GM12878 (cell line): ENCODE measurements around the gene FEN1. TPM values are rescaled to one million over a fixed set of nuclear protein-coding genes. Genes with fewer than 3 reads are reported as not detected.

Experiments used
- ATAC-seq: fragments of 200-7000 bp; cut with Tn5 transposase; 3 replicates; pipeline ENCODE4 v1.9.1; 2020; ENCODE audit warnings: mild to moderate bottlenecking, moderate library complexity
- BruUV-seq: library from RNA; stranded (reverse); fragments of 400-500 nt; replicated peaks from 2 replicates; lab custom pipeline; 2021; lab: Mats Ljungman, UMichigan
- CTCF ChIA-PET: fragments of 300-600 bp; sonication (Branson Sonifier 250); formaldehyde crosslinking; extraction: SDS; loops from one replicate; lab custom pipeline; 2021; ENCODE audit warnings: inconsistent platforms; lab: Yijun Ruan, JAX
- POLR2A ChIA-PET: fragments of 350-600 bp; formaldehyde crosslinking; extraction: SDS; loops from one replicate; lab custom pipeline; 2021; ENCODE audit warnings: inconsistent platforms; lab: Charles Lee
- RAD21 ChIA-PET: fragments of 300-600 bp; sonication (Branson Sonifier 250); formaldehyde crosslinking; loops from one replicate; lab custom pipeline; 2023; ENCODE audit warnings: antibody characterized with exemption; ENCODE audit not compliant: unreplicated experiment; lab: Charles Lee
- SMC1A ChIA-PET: fragments of 300-600 bp; sonication (Branson Sonifier 250); formaldehyde crosslinking; loops from one replicate; lab custom pipeline; 2023; ENCODE audit not compliant: unreplicated experiment, uncharacterized antibody; lab: Charles Lee
- DNase-seq: peaks from one replicate; pipeline ENCODE4 v3.0.0-alpha.2; 2011; ENCODE audit warnings: low read depth, low spot score
- FAIRE-seq: peaks from 3 replicates; lab custom pipeline; 2011; peaks lifted over from hg19 to GRCh38; lab: Jason Lieb, UNC
- H2AFZ ChIP-seq: 2 replicates; pipeline ENCODE4 v1.6.0; 2011; ENCODE audit warnings: low read depth, low read length, control low read depth; ENCODE audit not compliant: control insufficient read depth
- H3K27ac ChIP-seq: 2 replicates; pipeline ENCODE4 v1.5.1; 2011; ENCODE audit warnings: control low read depth; ENCODE audit not compliant: control insufficient read depth, insufficient read depth
- H3K27me3 ChIP-seq, 2 experiments: replicated peaks in 1 of 2; 2 replicates each; pipeline versions ENCODE4 v1.6.0 to v1.6.1; 2011; ENCODE audit warnings: low read length in 1 of 2; ENCODE audit not compliant: control insufficient read depth in 2 of 2, insufficient read depth in 2 of 2
- H3K36me3 ChIP-seq, 2 experiments: 2 replicates each; pipeline ENCODE4 v1.5.1; 2011; ENCODE audit warnings: low read length in 1 of 2; ENCODE audit not compliant: control insufficient read depth in 2 of 2, insufficient read depth in 2 of 2
- H3K4me1 ChIP-seq: 2 replicates; pipeline ENCODE4 v1.6.1; 2011; ENCODE audit warnings: mild to moderate bottlenecking, low read length, moderate library complexity, mixed read lengths; ENCODE audit not compliant: control insufficient read depth, insufficient read depth
- H3K4me2 ChIP-seq: 2 replicates; pipeline ENCODE4 v1.6.0; 2011; ENCODE audit warnings: control low read depth; ENCODE audit not compliant: control insufficient read depth, insufficient read depth
- H3K4me3 ChIP-seq: fragments of 200-600 bp; sonication (generic); 2 replicates; pipeline ENCODE4 v1.5.1; 2016
- H3K79me2 ChIP-seq: 2 replicates; pipeline ENCODE4 v1.6.0; 2011; ENCODE audit warnings: low read length; ENCODE audit not compliant: control insufficient read depth, insufficient read depth
- H3K9ac ChIP-seq: 2 replicates; pipeline ENCODE4 v1.8.0; 2011; ENCODE audit warnings: low read length, control low read depth, mixed read lengths; ENCODE audit not compliant: control insufficient read depth, insufficient read depth
- H3K9me3 ChIP-seq: replicated peaks from 3 replicates; pipeline ENCODE4 v1.5.1; 2011; ENCODE audit warnings: mild to moderate bottlenecking, low read length; ENCODE audit not compliant: control insufficient read depth, insufficient read depth
- H4K20me1 ChIP-seq: 2 replicates; pipeline ENCODE4 v1.6.0; 2011; ENCODE audit not compliant: control insufficient read depth, insufficient read depth
- ASH2L ChIP-seq: fragments of 300-600, 200-600 bp; sonication (generic); IDR thresholded peaks from 2 replicates; pipeline ENCODE4 v1.6.1; 2017; ENCODE audit warnings: low read depth, mild to moderate bottlenecking, borderline replicate concordance
- BACH1 ChIP-seq: fragments of 450-650 bp; IDR thresholded peaks from 2 replicates; pipeline ENCODE4 v1.6.1; 2017; ENCODE audit warnings: mild to moderate bottlenecking, borderline replicate concordance
- BHLHE40 ChIP-seq, 2 experiments: fragments of 450-650 bp in 1 of 2; IDR thresholded peaks; 2 replicates each; pipeline ENCODE4 v1.6.1; 2011 to 2017; ENCODE audit warnings: low read depth in 2 of 2, borderline replicate concordance in 1 of 2, improper control_type of control experiment in 1 of 2, low read length in 1 of 2, mild to moderate bottlenecking in 1 of 2
- DPF2 ChIP-seq: fragments of 450-650 bp; IDR thresholded peaks from 2 replicates; pipeline ENCODE4 v1.6.1; 2017; ENCODE audit warnings: mild to moderate bottlenecking
- EGR1 ChIP-seq, 2 experiments: IDR thresholded peaks; 1 replicate in 1 of 2; 2 replicates in 1 of 2; pipeline ENCODE4 v1.6.1; 2011 to 2012; ENCODE audit warnings: low read depth in 2 of 2, low read length in 2 of 2, borderline replicate concordance in 1 of 2, mild to moderate bottlenecking in 1 of 2, moderate library complexity in 1 of 2
- GATAD2B ChIP-seq: fragments of 450-650 bp; conservative IDR thresholded peaks from 2 replicates; pipeline ENCODE4 v1.6.1; 2017; ENCODE audit warnings: low read depth, mild to moderate bottlenecking, moderate library complexity
- IKZF2 ChIP-seq, 2 experiments: fragments of 450-650 bp; IDR thresholded peaks; 2 replicates each; pipeline ENCODE4 v1.6.1; 2017; ENCODE audit warnings: mild to moderate bottlenecking in 2 of 2, moderate library complexity in 2 of 2
- KLF5 ChIP-seq: fragments of 450-650 bp; IDR thresholded peaks from 2 replicates; pipeline ENCODE4 v1.6.1; 2014; ENCODE audit warnings: mild to moderate bottlenecking; ENCODE audit not compliant: partially characterized antibody
- LARP7 ChIP-seq: fragments of 450-650 bp; IDR thresholded peaks from 2 replicates; pipeline ENCODE4 v1.6.1; 2017; ENCODE audit warnings: mild to moderate bottlenecking
- NBN ChIP-seq: fragments of 450-650 bp; IDR thresholded peaks from 2 replicates; pipeline ENCODE4 v1.6.1; 2016
- NR2F1 ChIP-seq: fragments of 450-650 bp; conservative IDR thresholded peaks from 2 replicates; pipeline ENCODE4 v1.6.1; 2017; ENCODE audit warnings: mild to moderate bottlenecking
- SMARCA5 ChIP-seq: fragments of 450-650 bp; IDR thresholded peaks from 2 replicates; pipeline ENCODE4 v1.6.1; 2017; ENCODE audit warnings: mild to moderate bottlenecking
- STAT1 ChIP-seq: fragments of 450-650 bp; conservative IDR thresholded peaks from 2 replicates; pipeline ENCODE4 v1.6.1; 2014; ENCODE audit warnings: antibody characterized with exemption, mild to moderate bottlenecking
- TAF1 ChIP-seq: IDR thresholded peaks from 2 replicates; pipeline ENCODE4 v1.6.1; 2011; ENCODE audit warnings: mild to moderate bottlenecking, low read depth, low read length, borderline replicate concordance
- USF1 ChIP-seq: IDR thresholded peaks from 2 replicates; pipeline ENCODE4 v1.6.1; 2011; ENCODE audit warnings: borderline replicate concordance, low read depth, mild to moderate bottlenecking, moderate library complexity, mixed read lengths, low read length; ENCODE audit not compliant: insufficient read depth; ENCODE audit errors: extremely low read length
- WRNIP1 ChIP-seq: IDR thresholded peaks from 2 replicates; pipeline ENCODE4 v1.6.1; 2011; ENCODE audit warnings: low read depth, low read length, improper control_type of control experiment, borderline replicate concordance
- YY1 ChIP-seq: IDR thresholded peaks from 2 replicates; pipeline ENCODE4 v1.6.1; 2011; ENCODE audit warnings: low read depth, mild to moderate bottlenecking, low read length
- WGBS: methylation state at CpG from one replicate; pipeline ENCODE4 v1.1.6; 2016; ENCODE audit warnings: low lambda C conversion rate; ENCODE audit not compliant: insufficient replicate concordance, insufficient coverage; ENCODE audit errors: missing lambda C conversion rate; 5-methylcytosine and 5-hydroxymethylcytosine counted together
- in situ Hi-C: fragments of 300-500 bp; cut with MboI; formaldehyde crosslinking; loops from 9 replicates; pipeline ENCODE4 v1.14.3; 2018; ENCODE audit warnings: mixed read lengths
- intact Hi-C: fragments of 100-400 bp; cut with micrococcal nuclease; formaldehyde crosslinking; loops from one replicate; pipeline ENCODE4 v1.14.2; 2022; ENCODE audit not compliant: unreplicated experiment
- polyA plus RNA-seq, 11 experiments: library from polyadenylated mRNA; depleted of rRNA in 4 of 11; unstranded in 6 of 11; stranded (reverse) in 5 of 11; fragments of >200 nt; fragmentation: Nextera tagmentation in 4 of 11; fragmentation: Illumina TruSeq in 1 of 11; extraction: Ambion mirVana in 4 of 11; extraction: Trizol in 1 of 11; gene quantifications; 1 replicate in 1 of 11; 2 replicates in 10 of 11; pipeline versions ENCODE4 v1.2.1 to v1.2.3, GENCODE V29; 2011 to 2016; ENCODE audit warnings: inconsistent platforms in 2 of 11, missing spikeins in 2 of 11, low read depth in 1 of 11
- total RNA-seq, 4 experiments: library from RNA; depleted of rRNA in 3 of 4; stranded (reverse); fragments of >200 nt in 3 of 4; fragmentation: Illumina TruSeq in 1 of 4; extraction: Trizol in 1 of 4; gene quantifications; 2 replicates each; pipeline versions ENCODE4 v1.2.1 to v1.2.3, GENCODE V29; 2013 to 2021
- TF ChIP-seq, protein P1 (sequence below), 3 experiments: IDR thresholded peaks in 2 of 3; conservative IDR thresholded peaks in 1 of 3; 2 replicates each; pipeline ENCODE4 v1.5.1; 2011; ENCODE audit warnings: low read depth in 3 of 3, low read length in 3 of 3, mild to moderate bottlenecking in 3 of 3, control low read depth in 2 of 3, moderate library complexity in 2 of 3, inconsistent platforms in 1 of 3, mixed read lengths in 1 of 3; ENCODE audit not compliant: control insufficient read depth in 2 of 3, insufficient read depth in 1 of 3; ENCODE audit errors: extremely low read depth in 1 of 3

FEN1 gene
- total and polyA plus RNA-seq, 10 of the 15 experiments (the other 5 are each of a cell fraction or from before 2014, with no cell fraction given) = 54.8 to 282 (median 125) TPM

- peaks cover 70% of the 10 kb centered on the region for H3K79me2 ChIP-seq
- ChIA-PET SMC1A (interaction anchor here (0.7 to 6.2 kb wide), 5 partner anchors 12 to 142 kb away, joined by 4 to 67 read pairs (median 4); partner anchors contain the start of gene FADS1), POLR2A (interaction anchor here (0.7 to 6.9 kb wide), 9 partner anchors 11 to 469 kb away, joined by 3 to 167 read pairs (median 6); partner anchors contain the start of genes FADS1 and FEN1), RAD21 (interaction anchor here (1.0 to 6.9 kb wide), 4 partner anchors 12 to 137 kb away, joined by 3 to 51 read pairs (median 28); partner anchors contain the start of gene FADS1), CTCF (interaction anchor here (0.5 to 9.7 kb wide), 14 partner anchors 8 to 279 kb away, joined by 3 to 75 read pairs (median 3); partner anchors contain the start of gene FADS1)
- intact Hi-C loops (loop anchor here (5.0 kb wide), 1 partner anchor 138 kb away; the partner anchor contains the start of gene FTH1), in situ Hi-C loops (no loop called here)
- H3K4me3 ChIP-seq = peak overlapping the region; percentile 100
- H2AFZ ChIP-seq = peak overlapping the region; percentile 61
- no peaks in the 10 kb centered on the region for H3K9me3 ChIP-seq
- H3K4me1 ChIP-seq = peaks cover 25% of the 10 kb centered on the region
- H3K27me3 ChIP-seq = no peaks in the 10 kb centered on the region
- BruUV-seq = no TSS peak
- under 1% methylated on average over 55 of the region's 55 CpGs for WGBS
- FAIRE-seq (no peak), DNase-seq (no peak), ATAC-seq (peak; percentile 60)
- peaks cover 0 to 8% of the 10 kb centered on the region in 2 experiments; a peak in 1 of 4 replicates for H3K36me3 ChIP-seq
- peak overlapping the region; percentile 93 for H3K4me2 ChIP-seq
- H3K27ac ChIP-seq = peak overlapping the region; percentile 95
- peak overlapping the region; percentile 95 for H3K9ac ChIP-seq
- no peaks in the 10 kb centered on the region for H4K20me1 ChIP-seq
- TF ChIP-seq SMARCA5 (peak; percentile 86; the same call in 1 of the 2 replicates), DPF2 (peak; percentile 40; the same call in 1 of the 2 replicates), NBN (no peak), STAT1 (no peak), NR2F1 (peak; percentile 15; the same call in 1 of the 2 replicates), BHLHE40 (IDR thresholded peaks at IDR 0.05; ENCODE audit: borderline replicate concordance in 1 of 2, low read depth in 2 of 2, low read length in 1 of 2) (peak in 1 of 2 experiments; percentile 43; a peak in 1 of 4 replicates), WRNIP1 (0 out of 2 replicates have a peak, but pooled peaks have one; percentile 45), LARP7 (peak; percentile 56; the same call in 1 of the 2 replicates), USF1 (no peak), GATAD2B (peak; percentile 51; the same call in 1 of the 2 replicates), EGR1 (IDR thresholded peaks at IDR 0.05; ENCODE audit: borderline replicate concordance in 1 of 2, low read depth in 2 of 2, low read length in 2 of 2) (0 out of 3 replicates have a peak, but pooled peaks of 1 of the 2 experiments have one; percentile 26), YY1 (peak; percentile 94), KLF5 (no peak), IKZF2 (IDR thresholded peaks at IDR 0.05) (peak in 1 of 2 experiments; percentile 34; a peak in 1 of 4 replicates), ASH2L (no peak), TAF1 (peak; percentile 75; the same call in 1 of the 2 replicates), BACH1 (peak; percentile 65; the same call in 1 of the 2 replicates)
- TF ChIP-seq, protein P1, sequence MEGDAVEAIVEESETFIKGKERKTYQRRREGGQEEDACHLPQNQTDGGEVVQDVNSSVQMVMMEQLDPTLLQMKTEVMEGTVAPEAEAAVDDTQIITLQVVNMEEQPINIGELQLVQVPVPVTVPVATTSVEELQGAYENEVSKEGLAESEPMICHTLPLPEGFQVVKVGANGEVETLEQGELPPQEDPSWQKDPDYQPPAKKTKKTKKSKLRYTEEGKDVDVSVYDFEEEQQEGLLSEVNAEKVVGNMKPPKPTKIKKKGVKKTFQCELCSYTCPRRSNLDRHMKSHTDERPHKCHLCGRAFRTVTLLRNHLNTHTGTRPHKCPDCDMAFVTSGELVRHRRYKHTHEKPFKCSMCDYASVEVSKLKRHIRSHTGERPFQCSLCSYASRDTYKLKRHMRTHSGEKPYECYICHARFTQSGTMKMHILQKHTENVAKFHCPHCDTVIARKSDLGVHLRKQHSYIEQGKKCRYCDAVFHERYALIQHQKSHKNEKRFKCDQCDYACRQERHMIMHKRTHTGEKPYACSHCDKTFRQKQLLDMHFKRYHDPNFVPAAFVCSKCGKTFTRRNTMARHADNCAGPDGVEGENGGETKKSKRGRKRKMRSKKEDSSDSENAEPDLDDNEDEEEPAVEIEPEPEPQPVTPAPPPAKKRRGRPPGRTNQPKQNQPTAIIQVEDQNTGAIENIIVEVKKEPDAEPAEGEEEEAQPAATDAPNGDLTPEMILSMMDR (IDR thresholded peaks at IDR 0.05 in 2 of 3, conservative IDR thresholded peaks at IDR 0.05 in 1 of 3; ENCODE audit: control insufficient read depth in 2 of 3, extremely low read depth in 1 of 3, insufficient read depth in 1 of 3, low read depth in 3 of 3, low read length in 3 of 3) = peak; percentile 52 to 74 (median 61)
Observed at GRCh38 chr11:61828629-61829407, 36.1 kb downstream of the FEN1 start.
